NCI-H1092 treated with DMSO at 0.1 percent for 48 hours (cell line): Measurements from ENCODE around the gene ATF5.
"Not testable (repeated sequence)": the region's sequence is repeated elsewhere in the genome, so short reads cannot be mapped to it uniquely, and the experiment has no call there.

Experiments
- DNase-seq: peaks from one replicate; lab custom pipeline; 2025; lab: John Stamatoyannopoulos, UW

The ATF5 gene

GRCh38 chr19:49949742-49950589 is 21.0 kb downstream of the ATF5 start:
- no peak for DNase-seq

GRCh38 chr19:49950590-49950948 is 21.6 kb downstream of the ATF5 start:
- no peak for DNase-seq

GRCh38 chr19:49950956-49951526 is 22.0 kb downstream of the ATF5 start:
- DNase-seq: no peak

DNA sequence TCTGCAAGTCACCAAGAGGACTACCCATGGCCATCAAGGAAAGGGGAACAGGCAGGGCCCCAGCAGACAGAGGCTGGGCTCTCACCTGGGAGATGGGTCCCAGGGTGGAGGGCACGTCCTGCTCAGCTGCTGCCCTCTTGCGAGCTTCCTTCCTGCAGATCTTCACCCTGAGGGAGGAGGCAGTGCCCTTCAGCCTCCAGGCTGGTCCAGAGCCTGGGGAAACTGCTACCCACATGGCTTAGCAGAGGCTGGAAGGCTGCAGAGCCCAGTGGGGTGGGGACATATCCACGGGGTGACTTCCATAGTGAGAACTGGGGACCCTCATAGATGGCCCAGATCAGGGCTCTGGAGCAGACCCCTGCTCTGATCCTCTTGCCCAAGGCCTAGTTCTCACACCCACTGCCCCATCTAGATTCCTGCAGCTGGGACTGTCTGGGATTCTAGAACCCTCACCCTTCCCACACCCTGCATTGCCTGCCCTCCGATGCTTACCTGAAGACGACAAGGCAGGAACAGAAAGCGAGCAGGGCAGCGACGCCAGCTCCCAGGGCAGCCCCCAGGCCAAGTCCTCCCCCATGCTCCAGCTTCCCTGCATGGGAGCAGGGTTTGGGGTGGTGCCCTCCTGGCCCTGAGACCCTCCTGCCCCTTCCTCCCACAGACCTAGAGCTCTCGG is 22.9 kb downstream of the ATF5 start:
- no peak for DNase-seq

DNA sequence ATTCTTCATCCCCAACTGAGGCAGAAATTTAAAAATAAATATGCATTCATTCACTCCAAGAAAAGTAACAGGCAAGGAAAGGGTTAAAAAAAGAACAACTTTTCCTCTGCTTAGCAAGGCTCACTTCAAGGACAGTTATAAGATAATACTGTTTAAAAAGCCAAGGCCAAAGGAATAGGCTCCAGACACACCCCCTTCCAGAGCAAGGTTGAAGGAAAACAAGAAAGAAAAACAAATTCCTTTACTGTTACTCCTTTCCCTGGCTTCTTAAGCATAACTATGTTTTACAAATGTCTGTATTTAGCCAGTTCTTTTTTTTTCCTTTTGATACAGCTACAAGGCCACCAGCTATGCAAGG is 23.5 kb downstream of the ATF5 start:
- DNase-seq: no peak

GRCh38 chr19:49952906-49953305 is 23.9 kb downstream of the ATF5 start:
- DNase-seq: no peak

DNA sequence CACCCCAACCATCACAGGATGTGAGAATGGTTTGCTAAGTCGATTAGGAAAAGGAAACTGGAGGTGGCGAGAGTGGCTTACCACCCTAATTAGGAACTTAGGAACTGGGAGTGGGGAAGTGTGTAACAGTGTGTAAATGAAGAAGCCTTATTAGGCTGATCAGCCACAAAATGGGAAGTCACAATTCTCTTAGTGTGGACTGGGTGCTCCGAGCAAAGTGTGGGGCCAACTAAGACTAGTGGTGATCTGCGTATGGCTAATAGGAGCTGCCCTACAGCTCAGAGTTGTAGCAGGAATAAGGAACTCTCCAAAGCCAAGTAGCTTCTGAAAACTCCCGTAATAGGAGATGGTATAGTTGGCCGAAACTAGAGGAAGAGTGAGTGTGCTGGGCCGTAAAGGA is 24.4 kb downstream of the ATF5 start:
- DNase-seq: no peak

- no peak for DNase-seq
These were observed 25.3 kb downstream of the ATF5 start for GRCh38 chr19:49954092-49954829.

- DNase-seq: no peak
These were observed 25.9 kb downstream of the ATF5 start for GRCh38 chr19:49954933-49955332.

- no peak for DNase-seq
These were observed 27.1 kb downstream of the ATF5 start for GRCh38 chr19:49956115-49956495.

DNA sequence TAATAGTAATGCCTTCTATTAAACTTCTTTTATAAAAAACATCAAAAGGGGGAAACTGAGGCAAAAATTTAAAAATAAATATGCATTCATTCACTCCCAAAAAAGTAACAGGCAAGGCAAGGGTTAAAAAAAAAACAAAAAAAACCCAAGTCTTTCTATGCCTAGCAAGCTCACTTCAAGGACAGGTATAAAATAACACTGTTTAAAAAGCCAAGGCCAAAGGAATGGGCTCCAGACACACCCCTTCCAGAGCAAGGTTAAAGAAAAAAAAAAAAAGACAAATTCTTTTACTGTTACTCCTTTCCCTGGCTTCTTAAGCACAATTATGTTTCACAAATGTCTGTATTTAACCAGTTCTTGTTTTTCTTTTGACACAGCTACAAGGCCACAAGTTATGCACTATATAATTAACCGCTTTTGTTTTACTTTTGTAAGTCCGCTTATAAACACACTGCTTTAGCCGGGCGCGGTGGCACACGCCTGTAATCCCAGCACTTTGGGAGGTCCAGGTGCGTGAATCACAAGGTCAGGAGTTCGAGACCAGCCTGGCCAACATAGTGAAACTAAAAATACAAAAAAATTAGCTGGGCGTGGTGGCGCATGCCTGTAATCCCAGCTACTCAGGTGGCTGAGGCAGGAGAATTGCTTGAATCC is 28.4 kb downstream of the ATF5 start:
- DNase-seq: no peak

GRCh38 chr19:49958144-49958543 is 29.1 kb downstream of the ATF5 start:
- DNase-seq: not testable (repeated sequence)

GRCh38 chr19:49958596-49958995 is 29.6 kb downstream of the ATF5 start:
- DNase-seq: not testable (repeated sequence)

DNA sequence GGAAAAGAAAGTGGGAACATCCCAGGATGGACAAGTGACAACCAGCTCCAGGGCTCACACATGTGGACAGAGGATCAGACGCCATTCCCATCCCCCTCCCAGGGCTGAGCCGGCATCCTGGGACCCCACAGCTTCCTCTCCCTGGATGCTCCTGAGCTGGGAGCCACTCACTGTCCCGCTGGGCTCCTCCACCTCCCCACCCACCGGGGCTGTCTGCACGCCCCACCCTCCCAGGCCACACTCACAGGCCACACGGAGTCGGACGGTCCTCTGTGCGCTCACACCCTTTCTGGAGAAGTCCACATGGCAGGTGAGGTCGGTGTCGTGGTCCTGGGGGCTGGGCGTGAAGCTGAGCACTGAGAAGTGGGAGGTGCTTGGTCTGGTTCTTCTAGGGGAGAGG is 30.9 kb downstream of the ATF5 start:
- DNase-seq: not testable (repeated sequence)

GRCh38 chr19:49960980-49961379 is 32.0 kb downstream of the ATF5 start, which contains the start of gene SIGLEC11:
Gene SIGLEC11 (minus strand): TSS chr19:49961172. CDS start chr19:49961081, 91 bp downstream.
- DNase-seq: not testable (repeated sequence)

DNA sequence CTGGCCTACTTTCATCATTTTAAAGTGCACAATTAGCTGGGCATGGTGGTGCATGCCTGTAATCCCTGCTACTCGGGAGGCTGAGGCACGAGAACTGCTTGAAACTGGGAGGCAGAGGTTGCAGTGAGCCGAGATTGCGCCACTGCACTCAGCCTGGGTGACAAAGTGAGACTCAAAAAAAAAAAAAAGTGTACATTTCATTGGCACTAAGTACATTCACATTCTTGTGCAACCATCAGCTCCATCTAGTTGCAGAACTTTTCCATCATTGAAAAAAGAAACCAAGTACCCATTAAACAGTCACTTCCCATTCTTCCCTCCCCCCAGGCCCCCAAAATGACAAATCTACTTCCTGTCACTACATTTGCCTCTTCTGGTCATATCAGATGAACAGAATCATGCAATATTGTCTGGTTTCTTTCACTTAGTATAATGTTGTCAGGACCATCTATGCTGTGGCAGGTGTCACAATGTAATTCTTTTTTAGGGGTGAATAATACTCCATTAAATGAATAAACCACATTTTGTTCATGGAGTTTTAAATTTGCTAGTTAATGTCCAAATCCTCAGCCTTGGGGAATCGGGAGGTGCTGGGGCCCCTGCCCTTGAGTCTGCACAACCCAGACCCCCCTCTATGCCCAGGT is 39.4 kb downstream of the ATF5 start:
- DNase-seq: no peak

- DNase-seq: not testable (repeated sequence)
These were observed 40.4 kb downstream of the ATF5 start for GRCh38 chr19:49969355-49969754.

- no peak for DNase-seq
These were observed 43.0 kb downstream of the ATF5 start for GRCh38 chr19:49971991-49972411.

DNA sequence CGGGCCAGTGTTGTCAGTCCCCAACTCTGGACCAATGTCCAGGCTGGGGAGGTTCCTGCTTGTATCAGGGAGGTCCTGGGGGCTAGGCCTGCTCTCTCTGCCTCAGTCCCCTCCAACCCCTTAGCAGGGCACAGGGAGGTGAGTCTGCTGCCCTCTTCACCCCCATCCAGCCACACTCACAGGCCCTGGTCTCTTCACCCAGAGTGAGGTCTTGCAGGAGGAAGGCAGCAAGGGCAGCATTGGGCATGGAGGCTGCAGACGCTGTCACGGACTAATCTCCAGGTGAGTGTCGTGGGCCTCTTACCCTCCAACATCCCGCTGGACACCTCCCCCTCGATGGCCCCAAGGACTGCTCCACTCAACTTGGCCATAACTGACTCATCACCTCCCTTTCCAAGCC is 43.8 kb downstream of the ATF5 start:
- no peak for DNase-seq

DNA sequence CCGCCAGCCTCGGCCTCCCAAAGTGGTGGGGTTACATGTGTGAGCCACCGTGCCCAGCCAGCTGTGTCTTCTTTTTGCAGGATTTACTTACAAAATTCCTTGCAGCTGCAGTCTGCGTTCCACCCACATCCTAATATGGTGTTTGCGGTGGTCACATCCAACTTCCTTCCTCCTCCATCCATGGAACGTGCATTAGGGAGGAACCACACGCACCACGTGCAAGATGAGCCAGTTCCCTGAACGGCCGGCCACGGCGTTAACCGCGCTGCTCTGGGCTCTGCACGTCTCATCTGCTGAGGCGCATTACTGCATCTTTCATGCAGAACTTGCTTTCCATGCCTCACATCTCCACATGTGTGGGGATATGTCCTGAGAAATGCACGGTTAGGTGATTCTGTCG is 45.0 kb downstream of the ATF5 start:
- no peak for DNase-seq

- DNase-seq: no peak
These were observed 46.0 kb downstream of the ATF5 start for GRCh38 chr19:49975051-49975450.
